NCI-H510A treated with DMSO at 0.1 percent for 48 hours (cell line): ENCODE results near the gene CLDND2.
"Not testable (repeated sequence)": the region's sequence is repeated elsewhere in the genome, so short reads cannot be mapped to it uniquely, and the experiment has no call there.

Source experiments
- DNase-seq: peaks from one replicate; lab custom pipeline; 2025; lab: John Stamatoyannopoulos, UW

Gene CLDND2, protein sequence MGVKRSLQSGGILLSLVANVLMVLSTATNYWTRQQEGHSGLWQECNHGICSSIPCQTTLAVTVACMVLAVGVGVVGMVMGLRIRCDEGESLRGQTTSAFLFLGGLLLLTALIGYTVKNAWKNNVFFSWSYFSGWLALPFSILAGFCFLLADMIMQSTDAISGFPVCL

DNA sequence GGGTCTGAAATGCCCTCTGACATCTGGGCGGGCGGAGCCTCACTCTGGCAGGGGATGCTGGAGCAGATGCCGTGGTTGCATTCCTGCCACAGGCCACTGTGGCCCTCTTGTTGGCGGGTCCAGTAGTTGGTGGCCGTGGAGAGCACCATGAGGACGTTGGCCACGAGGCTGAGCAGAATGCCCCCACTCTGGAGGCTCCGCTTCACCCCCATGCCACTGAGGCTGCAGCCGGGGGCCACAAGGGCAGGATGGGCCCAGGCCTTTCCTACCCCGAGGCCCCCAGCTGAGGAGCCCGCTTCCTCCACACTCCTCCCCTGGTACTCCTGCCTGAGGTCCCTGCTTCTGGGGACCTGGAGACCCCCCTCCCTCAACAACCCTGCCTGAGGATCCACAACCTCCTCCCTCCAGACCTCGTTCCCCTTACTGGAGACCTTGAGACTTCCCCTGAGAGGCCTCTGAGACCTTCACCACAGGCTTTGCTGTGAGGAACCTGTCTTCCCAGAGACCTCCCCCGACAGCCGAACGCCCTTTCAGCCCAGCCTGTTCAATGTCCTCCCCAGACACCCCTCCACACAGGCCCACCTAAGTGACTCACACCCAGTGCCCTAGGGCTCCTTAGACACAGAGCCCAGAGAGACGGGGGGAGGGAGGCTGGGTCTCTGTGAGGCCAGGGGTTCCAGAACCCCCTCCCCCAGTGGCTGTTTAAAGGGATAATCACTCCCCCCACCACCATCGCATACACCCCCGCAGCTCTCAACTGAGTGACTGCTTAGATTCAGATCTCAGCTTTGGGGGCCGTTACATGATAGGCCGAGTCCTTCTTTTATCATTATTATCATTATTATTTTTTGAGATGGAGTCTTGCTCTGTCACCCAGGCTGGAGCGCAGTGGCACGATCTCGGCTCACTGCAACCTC is at the start of gene CLDND2:
TSS of gene CLDND2 (minus strand) at position 638 of the 917 bp plus-strand sequence. CDS start at position 212, 426 bp downstream.
- no peak for DNase-seq

GRCh38 chr19:51417810-51418157 is 49.0 kb upstream of the CLDND2 start:
- DNase-seq, result no peak

DNA sequence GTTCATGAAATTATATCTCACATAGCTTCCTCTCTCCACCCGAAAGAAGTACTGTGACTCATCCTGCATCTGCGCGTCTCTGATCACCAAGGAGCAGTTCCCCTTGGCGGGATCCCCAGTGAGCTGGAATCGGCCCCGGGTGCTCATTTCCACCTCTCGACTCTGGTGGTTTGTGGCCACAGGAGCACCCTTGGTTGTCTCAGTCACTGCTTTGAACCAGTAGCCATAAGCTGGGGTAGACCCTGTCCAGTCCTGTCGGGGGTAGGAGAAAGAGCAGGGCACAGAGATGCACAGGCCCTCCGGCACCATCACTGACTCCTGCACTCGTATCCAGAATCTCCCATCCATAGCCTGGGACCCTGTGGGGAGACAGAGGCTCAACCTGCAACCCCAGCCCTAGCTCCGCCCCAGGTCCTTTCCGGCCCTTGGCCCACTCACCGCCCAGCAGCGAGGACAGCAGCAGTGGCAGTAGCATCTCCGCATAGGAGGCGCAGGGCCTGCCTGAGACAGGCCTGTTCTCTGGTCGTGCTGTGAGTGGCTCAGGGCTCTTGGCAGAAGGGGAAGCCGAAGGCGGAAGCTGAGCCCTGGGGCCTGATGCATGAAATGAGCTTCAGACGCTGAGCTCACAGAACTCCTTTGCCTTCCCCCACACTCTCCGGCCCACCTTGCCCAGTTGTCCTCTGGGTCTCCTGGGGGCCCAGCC is 48.5 kb upstream of the CLDND2 start, which contains the start of gene SIGLEC10:
TSS of gene SIGLEC10 (minus strand) at position 536 of the 703 bp plus-strand sequence. CDS start at position 475, 61 bp downstream.
- no peak for DNase-seq

- not testable (repeated sequence) for DNase-seq
Observed at GRCh38 chr19:51416422-51416821, 47.6 kb upstream of the CLDND2 start.

- DNase-seq, result no peak
Observed at GRCh38 chr19:51415187-51415586, 46.4 kb upstream of the CLDND2 start.

DNA sequence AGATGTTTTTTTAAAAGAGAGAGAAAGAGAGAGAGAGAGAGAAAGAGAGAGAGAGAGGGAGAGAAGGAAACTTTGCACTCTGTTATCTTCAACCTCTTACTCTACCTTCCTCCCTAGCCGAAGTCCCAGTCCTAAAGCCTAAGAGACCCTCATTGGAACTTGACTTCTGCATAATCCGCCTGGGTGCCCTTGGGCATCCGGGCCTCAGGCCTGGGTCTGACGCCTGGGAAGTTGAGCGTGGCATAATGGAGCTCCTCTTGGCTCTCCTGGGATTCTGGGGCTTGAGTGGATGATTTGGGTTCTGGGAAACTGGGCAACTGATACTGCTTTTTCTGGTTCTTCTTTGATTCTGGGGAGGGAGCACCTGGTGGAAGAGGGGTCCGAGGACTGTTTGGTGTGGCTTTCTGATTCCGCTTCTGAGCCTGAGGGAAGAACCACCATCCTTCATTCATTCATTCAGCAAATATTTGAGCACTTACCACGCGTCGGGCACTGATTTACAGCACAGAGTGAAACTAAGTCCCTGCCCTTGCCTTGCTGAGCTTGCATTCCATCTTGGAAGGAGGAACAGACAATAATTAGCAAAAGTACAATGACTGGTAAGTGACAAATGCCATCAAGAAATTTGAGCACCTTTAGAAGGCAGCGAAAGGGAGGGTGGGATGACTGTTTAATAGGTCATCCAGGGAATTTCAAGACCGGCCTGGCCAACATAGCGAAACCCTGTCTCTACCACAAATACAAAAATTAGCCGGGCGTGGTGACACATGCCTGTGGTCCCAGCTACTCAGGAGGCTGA is 42.3 kb upstream of the CLDND2 start:
- no peak for DNase-seq

GRCh38 chr19:51407511-51408131 is 38.8 kb upstream of the CLDND2 start:
- no peak for DNase-seq

- no peak for DNase-seq
Observed at GRCh38 chr19:51402117-51402516, 33.3 kb upstream of the CLDND2 start.

DNA sequence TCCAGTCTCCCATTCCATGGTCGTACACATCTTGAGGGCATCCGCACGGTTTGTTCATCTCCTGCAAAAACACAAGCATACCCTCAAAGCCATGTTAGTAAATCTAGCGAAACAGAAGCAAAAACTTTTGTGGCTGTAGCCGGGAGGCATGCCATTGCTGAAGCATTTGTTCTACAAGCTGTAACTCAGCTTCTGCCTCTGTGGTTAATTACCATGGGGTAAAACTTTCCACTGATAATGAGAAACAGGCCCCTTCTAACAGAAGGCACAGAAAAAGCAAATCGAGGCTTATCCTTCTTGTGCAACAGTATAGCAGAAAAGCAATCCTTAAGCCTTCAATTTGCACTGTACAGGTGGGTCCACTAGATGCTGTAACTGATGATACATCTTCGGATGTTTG is 31.1 kb upstream of the CLDND2 start:
- not testable (repeated sequence) for DNase-seq

- DNase-seq, result no peak
Observed at GRCh38 chr19:51399231-51399630, 30.4 kb upstream of the CLDND2 start.

- no peak for DNase-seq
Observed at GRCh38 chr19:51398096-51398704, 29.4 kb upstream of the CLDND2 start.

DNA sequence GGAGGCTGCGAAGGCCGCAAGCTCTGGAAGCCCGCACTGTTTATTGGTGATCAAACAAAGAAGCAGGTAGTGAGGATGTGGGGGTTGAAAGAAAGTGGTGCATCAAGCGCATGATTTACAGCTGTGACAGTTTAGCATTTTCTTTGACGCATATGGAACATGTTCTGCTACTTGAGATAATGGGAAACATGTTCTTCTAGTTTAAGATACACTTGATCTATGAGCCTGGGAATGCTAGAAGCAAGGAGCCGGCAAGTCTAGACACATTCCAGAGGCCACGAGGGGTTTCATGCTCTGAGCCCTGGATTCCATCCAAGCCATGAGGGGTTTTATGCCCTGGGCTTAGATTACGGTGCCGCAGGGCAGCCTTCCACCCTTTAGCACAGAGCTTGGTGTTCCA is 28.6 kb upstream of the CLDND2 start:
- DNase-seq, result not testable (repeated sequence)

DNA sequence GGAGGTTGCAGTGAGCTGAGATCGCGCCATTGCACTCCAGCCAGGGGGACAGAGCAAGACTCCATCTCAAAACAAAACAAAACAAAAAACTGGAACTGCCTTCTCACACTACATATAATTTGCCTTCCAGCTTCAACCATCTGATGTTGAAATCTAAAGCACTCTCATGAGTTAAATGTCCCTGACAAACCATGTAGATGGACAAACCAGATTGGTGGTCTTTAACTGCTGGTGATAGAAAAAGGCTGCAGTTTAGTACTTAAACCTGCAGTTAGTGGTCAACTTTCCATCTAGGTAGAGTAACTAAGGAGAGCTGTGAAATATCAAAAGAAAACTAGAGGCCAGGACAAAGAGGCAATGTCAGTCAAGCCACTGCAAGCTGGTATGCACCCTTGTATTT is 27.4 kb upstream of the CLDND2 start:
- DNase-seq, result no peak

DNA sequence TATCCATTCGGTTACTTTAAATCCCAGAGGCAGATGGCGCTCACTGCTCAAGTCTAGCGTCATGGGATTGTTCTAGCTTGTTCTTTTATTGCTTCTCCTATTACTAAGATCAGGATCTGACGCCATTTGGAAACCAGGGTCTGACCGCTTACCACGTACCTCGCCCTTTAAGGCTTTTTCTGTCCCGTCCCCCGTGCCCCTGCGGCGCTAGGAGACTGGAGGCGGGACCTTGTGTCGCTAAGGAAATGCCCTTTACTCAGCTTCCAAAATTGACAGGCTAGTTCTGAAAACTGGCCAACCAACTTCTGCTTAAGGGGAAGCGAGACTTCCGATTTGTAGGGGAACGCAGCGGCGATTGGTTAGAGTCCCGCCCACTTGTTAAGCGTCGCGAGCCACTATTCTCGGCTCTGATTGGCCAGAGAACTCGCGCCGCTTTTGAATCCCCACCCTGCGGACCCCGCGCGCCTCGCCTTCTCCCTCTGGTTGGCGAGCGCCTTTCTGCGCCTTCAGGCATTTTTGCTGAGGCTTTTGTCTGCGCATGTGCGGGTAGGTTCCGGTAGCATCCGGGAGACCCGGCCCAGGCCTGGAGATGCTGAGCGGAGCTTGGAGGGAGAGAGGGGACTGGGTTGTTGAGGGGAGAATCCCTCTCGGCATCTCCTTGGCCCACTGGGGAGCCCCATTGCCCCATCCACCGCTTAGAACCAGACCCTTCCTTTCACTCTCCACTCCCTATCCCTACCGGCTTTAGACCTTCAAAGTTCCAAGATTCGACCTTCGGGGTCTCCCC is 25.4 kb upstream of the CLDND2 start:
- no peak for DNase-seq

DNA sequence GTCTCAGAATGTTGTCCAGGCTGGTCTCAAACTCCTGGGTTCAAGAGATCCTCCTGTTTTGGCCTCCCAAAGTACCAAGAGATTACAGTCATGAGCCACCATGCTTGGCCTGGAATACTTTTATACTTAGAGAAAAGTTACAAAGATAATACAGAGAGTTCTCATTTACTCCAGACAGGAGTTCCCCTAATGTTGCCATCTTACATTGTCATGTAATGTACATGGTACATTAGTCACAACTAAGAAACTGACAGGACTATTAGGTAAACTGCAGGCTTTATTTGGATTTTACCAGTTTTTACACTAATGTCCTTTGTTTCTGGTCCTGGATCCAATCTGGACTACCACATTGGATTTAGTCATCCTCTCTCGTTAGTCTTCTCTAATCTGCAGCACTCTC is 23.9 kb upstream of the CLDND2 start:
- no peak for DNase-seq

GRCh38 chr19:51391073-51391611 is 22.3 kb upstream of the CLDND2 start:
- DNase-seq, result no peak

DNA sequence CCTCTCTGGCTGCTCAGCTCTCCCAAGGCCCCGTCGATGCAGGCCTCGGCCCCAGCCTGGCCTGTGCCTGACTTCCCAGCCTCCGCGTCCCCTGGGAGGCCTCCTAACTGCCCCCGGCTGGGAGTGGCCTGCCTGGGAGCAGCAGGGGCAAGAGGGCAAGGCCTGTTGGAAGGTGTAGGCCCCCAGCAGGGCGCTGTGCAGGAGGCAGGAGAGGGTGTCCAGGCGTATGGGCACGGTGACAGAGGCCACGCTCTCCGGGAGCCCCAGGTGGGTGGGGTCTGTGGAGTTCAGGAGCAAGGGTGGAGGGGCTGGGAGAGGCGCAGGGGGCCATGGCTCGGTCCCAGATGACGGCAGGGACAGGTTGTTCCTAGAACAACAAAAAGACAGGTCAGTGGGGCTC is 20.3 kb upstream of the CLDND2 start:
- no peak for DNase-seq

- no peak for DNase-seq
Observed at GRCh38 chr19:51387924-51388389, 19.2 kb upstream of the CLDND2 start, which contains the start of gene LIM2. LIM2 (minus strand) TSS chr19:51387974; CDS start chr19:51387443, 531 bp downstream.

GRCh38 chr19:51386882-51387520 is 18.2 kb upstream of the CLDND2 start:
- no peak for DNase-seq
